Endothelial cell of umbilical vein (primary cell): Measurements from ENCODE around the gene ANKRD18B.

ENCODE experiments used
- CTCF ChIP-seq, 2 donors: IDR thresholded peaks; 1 replicate in 1 of 2; 2 replicates in 1 of 2; pipeline ENCODE4 v1.5.1; 2011; ENCODE audit warnings: low read length in 2 of 2, mild to moderate bottlenecking in 2 of 2, moderate library complexity in 2 of 2, control low read depth in 1 of 2, inconsistent platforms in 1 of 2, low read depth in 1 of 2; ENCODE audit not compliant: insufficient read depth in 1 of 2; ENCODE audit errors: extremely low read depth in 1 of 2
- EZH2 ChIP-seq: IDR thresholded peaks from 2 replicates; pipeline ENCODE4 v1.6.1; 2012; ENCODE audit warnings: borderline replicate concordance, low read depth, mild to moderate bottlenecking, moderate library complexity, low read length, inconsistent platforms; ENCODE audit not compliant: severe bottlenecking

GRCh38 chr9:33489066-33489465 lies 35.0 kb upstream of the ANKRD18B start:
- no peak for TF ChIP-seq CTCF (IDR thresholded peaks at IDR 0.05; ENCODE audit: extremely low read depth in 1 of 2, insufficient read depth in 1 of 2, low read depth in 1 of 2, low read length in 2 of 2)
- no peak for TF ChIP-seq EZH2
